Smooth muscle cell (in vitro differentiated cells): ENCODE results near the gene ASB16. TPM values are rescaled to one million over a fixed set of nuclear protein-coding genes. Genes with fewer than 3 reads are reported as not detected.
A peak's percentile ranks its signal among the peaks of the same experiment; 100 is the strongest.

Experiments used
- DNase-seq: peaks from one replicate; lab custom pipeline; 2025; ENCODE audit not compliant: unreplicated experiment; lab: John Stamatoyannopoulos, UW
- H2AFZ ChIP-seq: fragments of 200-600 bp; sonication (generic); 2 replicates; pipeline ENCODE4 v1.6.0; 2016; ENCODE audit warnings: antibody characterized with exemption, low read depth, mild to moderate bottlenecking
- H3F3A ChIP-seq: fragments of 200-600 bp; sonication (generic); 2 replicates; pipeline ENCODE4 v1.6.0; 2017; ENCODE audit warnings: antibody characterized with exemption, low read depth
- H3K27ac ChIP-seq: fragments of 200-600 bp; sonication (generic); 2 replicates; pipeline ENCODE4 v1.5.1; 2016; ENCODE audit warnings: low read depth, mild to moderate bottlenecking
- H3K27me3 ChIP-seq: fragments of 200-600 bp; sonication (generic); 2 replicates; pipeline ENCODE4 v1.6.1; 2016; ENCODE audit warnings: low read depth, mild to moderate bottlenecking
- H3K36me3 ChIP-seq: fragments of 200-600 bp; sonication (generic); 2 replicates; pipeline ENCODE4 v1.5.1; 2016; ENCODE audit warnings: low read depth
- H3K4me1 ChIP-seq: fragments of 200-600 bp; sonication (generic); 2 replicates; pipeline ENCODE4 v1.5.1; 2016; ENCODE audit warnings: low read depth
- H3K4me2 ChIP-seq: fragments of 200-600 bp; sonication (generic); 2 replicates; pipeline ENCODE4 v1.6.0; 2016; ENCODE audit warnings: mild to moderate bottlenecking
- H3K4me3 ChIP-seq: fragments of 200-600 bp; sonication (generic); 2 replicates; pipeline ENCODE4 v1.5.1; 2016; ENCODE audit warnings: mild to moderate bottlenecking
- H3K79me2 ChIP-seq: fragments of 200-600 bp; sonication (generic); 2 replicates; pipeline ENCODE4 v1.6.0; 2016; ENCODE audit warnings: low read depth, mild to moderate bottlenecking
- H3K9ac ChIP-seq: fragments of 200-600 bp; sonication (generic); 2 replicates; pipeline ENCODE4 v1.6.0; 2016; ENCODE audit warnings: low read depth
- H3K9me3 ChIP-seq: fragments of 200-600 bp; sonication (generic); replicated peaks from 2 replicates; pipeline ENCODE4 v1.5.1; 2016; ENCODE audit warnings: low read depth
- H4K20me1 ChIP-seq: fragments of 200-600 bp; sonication (generic); 2 replicates; pipeline ENCODE4 v1.6.0; 2016; ENCODE audit warnings: low read depth
- CTCF ChIP-seq: fragments of 200-600 bp; sonication (generic); IDR thresholded peaks from 2 replicates; pipeline ENCODE4 v1.5.1; 2017; ENCODE audit warnings: borderline replicate concordance, mild to moderate bottlenecking, antibody characterized with exemption; ENCODE audit not compliant: insufficient read depth, poor library complexity, severe bottlenecking
- WGBS: methylation state at CpG from one replicate; pipeline ENCODE4 v1.1.7; 2016; ENCODE audit warnings: low lambda C conversion rate; 5-methylcytosine and 5-hydroxymethylcytosine counted together
- polyA plus RNA-seq: library from polyadenylated mRNA; unstranded; fragments of >200 nt; fragmentation: Nextera tagmentation; extraction: Ambion mirVana; gene quantifications from 2 replicates; pipeline ENCODE4 v1.2.1, GENCODE V29; 2016
- total RNA-seq: library from RNA; depleted of rRNA; stranded (reverse); fragments of >200 nt; gene quantifications from 2 replicates; pipeline ENCODE4 v1.2.3, GENCODE V29; 2014

Gene ASB16
- total and polyA plus RNA-seq, 2 experiments from 2014 or later, result 0.35 TPM; not detected in 1

- no peaks in the 10 kb centered on the region for H3F3A ChIP-seq
- H3K4me1 ChIP-seq, result peaks cover 28% of the 10 kb centered on the region
- H3K9me3 ChIP-seq, result no peaks in the 10 kb centered on the region
- peaks cover 28% of the 10 kb centered on the region for H3K79me2 ChIP-seq
- H3K27ac ChIP-seq, result peak overlapping the region; percentile 95
- no peaks in the 10 kb centered on the region for H3K27me3 ChIP-seq
- no peaks in the 10 kb centered on the region for H3K36me3 ChIP-seq
- no peak for DNase-seq
- H2AFZ ChIP-seq, result no peak overlapping the region
- WGBS, result 8% methylated on average over 22 of the region's 32 CpGs
- H3K4me2 ChIP-seq, result peak overlapping the region; percentile 92
- TF ChIP-seq CTCF, result no peak
- H3K4me3 ChIP-seq, result peak overlapping the region; percentile 97
- peak overlapping the region; percentile 94 for H3K9ac ChIP-seq
- peaks cover 38% of the 10 kb centered on the region for H4K20me1 ChIP-seq
Measured at GRCh38 chr17:44122816-44123355, 47.6 kb upstream of the ASB16 start.

DNA sequence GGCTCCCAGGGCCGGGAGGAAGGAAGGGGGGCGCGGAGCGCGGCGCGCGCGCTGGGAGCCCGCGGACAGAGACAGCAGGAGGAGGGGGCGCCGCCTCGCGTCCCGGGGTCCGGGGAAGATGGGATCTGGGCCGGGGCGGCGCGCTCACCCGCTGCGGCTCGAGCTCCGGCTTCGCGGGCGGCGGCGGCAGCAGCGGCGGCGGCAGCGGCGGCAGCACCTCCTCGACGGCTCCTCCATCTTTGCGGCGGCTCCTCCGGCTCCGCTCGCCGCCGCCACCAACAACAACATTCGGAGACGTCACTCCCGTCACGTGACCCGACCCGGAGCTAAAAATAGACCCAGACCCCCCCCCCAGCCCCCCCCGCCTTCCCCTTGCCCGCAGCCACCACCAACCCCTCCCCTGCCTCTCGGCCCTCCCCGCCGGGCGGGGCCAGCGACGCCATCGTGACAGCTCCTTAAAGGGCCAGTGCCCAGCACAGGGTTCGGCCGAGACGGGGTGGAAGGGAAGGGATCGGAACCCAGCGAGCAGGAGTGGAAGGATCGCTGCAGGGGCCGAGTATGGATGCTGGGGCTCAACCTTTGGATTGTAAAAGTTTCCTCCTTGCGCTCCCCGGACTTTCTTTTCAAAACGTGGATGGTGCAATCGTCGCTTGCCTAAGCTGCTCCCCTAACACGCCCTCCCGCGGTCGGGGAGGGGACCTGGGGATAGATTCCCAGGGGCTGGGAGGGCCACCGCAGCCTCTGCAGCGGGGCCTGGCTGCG is 47.0 kb upstream of the ASB16 start, which contains the start of gene HDAC5:
Gene HDAC5, minus strand, starts transcription at position 286 of the 762 bp plus-strand sequence. CDS start 6,126 bp downstream, outside the sequence.
- Histone ChIP-seq H2AFZ (peak within 1 kb of the TSS; percentile 98), H3K4me3 (peak within 1 kb of the TSS; percentile 97), H4K20me1 (peaks cover 31% of the 10 kb centered on the region), H3K27me3 (no peaks in the 10 kb centered on the region), H3F3A (no peaks in the 10 kb centered on the region), H3K27ac (peak within 1 kb of the TSS; percentile 95), H3K9ac (peak within 1 kb of the TSS; percentile 94), H3K36me3 (no peaks in the 10 kb centered on the region), H3K4me2 (peak within 1 kb of the TSS; percentile 92), H3K9me3 (no peaks in the 10 kb centered on the region), H3K79me2 (peaks cover 28% of the 10 kb centered on the region), H3K4me1 (peaks cover 24% of the 10 kb centered on the region)
- peak; percentile 96 for DNase-seq
- WGBS, result under 1% methylated on average over 60 of the region's 78 CpGs
- TF ChIP-seq CTCF, result peak; percentile 45

GRCh38 chr17:44124118-44124438 is 46.4 kb upstream of the ASB16 start:
- no peak for DNase-seq
- peaks cover 28% of the 10 kb centered on the region for H3K79me2 ChIP-seq
- no peak for TF ChIP-seq CTCF
- H4K20me1 ChIP-seq, result peaks cover 26% of the 10 kb centered on the region
- peaks cover 19% of the 10 kb centered on the region for H3K4me1 ChIP-seq
- H3K27ac ChIP-seq, result peak overlapping the region; percentile 95
- peak overlapping the region; percentile 78 for H3K4me2 ChIP-seq
- 9% methylated on average over 8 of the region's 8 CpGs for WGBS
- peak overlapping the region; percentile 94 for H3K9ac ChIP-seq
- peak overlapping the region; percentile 98 for H2AFZ ChIP-seq
- no peaks in the 10 kb centered on the region for H3K27me3 ChIP-seq
- H3K9me3 ChIP-seq, result no peaks in the 10 kb centered on the region
- peak overlapping the region; percentile 97 for H3K4me3 ChIP-seq
- H3F3A ChIP-seq, result no peaks in the 10 kb centered on the region
- no peaks in the 10 kb centered on the region for H3K36me3 ChIP-seq
